Adrenal gland (tissue), 5 donors: Measurements from ENCODE around the gene IL1F10.

Experiments used
- POLR2A ChIP-seq, 2 donors: fragments of 450-650 bp; IDR thresholded peaks; one replicate each; pipeline ENCODE4 v1.6.1; 2017; ENCODE audit warnings: antibody characterized with exemption in 2 of 2, mild to moderate bottlenecking in 2 of 2, moderate library complexity in 1 of 2
- TF ChIP-seq, protein P1 (sequence below), 6 experiments: fragments of 450-650 bp in 4 of 6; fragments of 200-600 bp in 2 of 6; sonication (generic) in 1 of 6; IDR thresholded peaks; 1 replicate in 5 of 6; 2 replicates in 1 of 6; pipeline versions ENCODE4 v1.5.1 to v1.8.0; 2016 to 2021; ENCODE audit warnings: antibody characterized with exemption in 6 of 6, mild to moderate bottlenecking in 2 of 6, moderate library complexity in 1 of 6
- donor health status: DM: no; HTN: no; CAD: no.

DNA sequence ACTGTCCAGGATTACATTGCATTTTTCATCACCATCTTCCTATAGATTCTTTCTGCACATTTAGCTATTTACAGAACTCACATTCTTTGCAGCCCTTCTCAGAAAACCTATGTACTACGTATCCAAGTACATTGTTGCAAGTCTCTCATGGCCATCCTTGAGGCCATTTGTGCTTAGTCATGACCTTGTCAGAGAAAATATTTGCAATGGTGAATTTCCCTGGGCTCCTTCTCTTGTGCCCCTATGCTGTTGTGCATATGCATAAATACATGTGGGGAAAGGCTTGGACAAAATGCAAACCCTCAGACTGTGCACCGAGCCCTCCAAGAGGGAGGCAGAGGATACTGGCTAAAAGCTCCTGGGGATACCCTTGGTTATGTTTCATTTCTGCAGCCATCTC, 43.0 kb upstream of the IL1F10 start:
- no peak for TF ChIP-seq POLR2A (IDR thresholded peaks at IDR 0.05)
- TF ChIP-seq, protein P1, sequence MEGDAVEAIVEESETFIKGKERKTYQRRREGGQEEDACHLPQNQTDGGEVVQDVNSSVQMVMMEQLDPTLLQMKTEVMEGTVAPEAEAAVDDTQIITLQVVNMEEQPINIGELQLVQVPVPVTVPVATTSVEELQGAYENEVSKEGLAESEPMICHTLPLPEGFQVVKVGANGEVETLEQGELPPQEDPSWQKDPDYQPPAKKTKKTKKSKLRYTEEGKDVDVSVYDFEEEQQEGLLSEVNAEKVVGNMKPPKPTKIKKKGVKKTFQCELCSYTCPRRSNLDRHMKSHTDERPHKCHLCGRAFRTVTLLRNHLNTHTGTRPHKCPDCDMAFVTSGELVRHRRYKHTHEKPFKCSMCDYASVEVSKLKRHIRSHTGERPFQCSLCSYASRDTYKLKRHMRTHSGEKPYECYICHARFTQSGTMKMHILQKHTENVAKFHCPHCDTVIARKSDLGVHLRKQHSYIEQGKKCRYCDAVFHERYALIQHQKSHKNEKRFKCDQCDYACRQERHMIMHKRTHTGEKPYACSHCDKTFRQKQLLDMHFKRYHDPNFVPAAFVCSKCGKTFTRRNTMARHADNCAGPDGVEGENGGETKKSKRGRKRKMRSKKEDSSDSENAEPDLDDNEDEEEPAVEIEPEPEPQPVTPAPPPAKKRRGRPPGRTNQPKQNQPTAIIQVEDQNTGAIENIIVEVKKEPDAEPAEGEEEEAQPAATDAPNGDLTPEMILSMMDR (IDR thresholded peaks at IDR 0.05), result no peak
